VCaP (cell line): Measurements from ENCODE around the gene FUOM.

Source experiments
- H3K27ac ChIP-seq: fragments of 450-650 bp; 2 replicates; pipeline ENCODE4 v1.5.1; 2017
- TF ChIP-seq, protein P1 (sequence below): fragments of 450-650 bp; conservative IDR thresholded peaks from 2 replicates; pipeline ENCODE4 v1.5.1; 2017; ENCODE audit warnings: mild to moderate bottlenecking, moderate library complexity

FUOM gene

DNA sequence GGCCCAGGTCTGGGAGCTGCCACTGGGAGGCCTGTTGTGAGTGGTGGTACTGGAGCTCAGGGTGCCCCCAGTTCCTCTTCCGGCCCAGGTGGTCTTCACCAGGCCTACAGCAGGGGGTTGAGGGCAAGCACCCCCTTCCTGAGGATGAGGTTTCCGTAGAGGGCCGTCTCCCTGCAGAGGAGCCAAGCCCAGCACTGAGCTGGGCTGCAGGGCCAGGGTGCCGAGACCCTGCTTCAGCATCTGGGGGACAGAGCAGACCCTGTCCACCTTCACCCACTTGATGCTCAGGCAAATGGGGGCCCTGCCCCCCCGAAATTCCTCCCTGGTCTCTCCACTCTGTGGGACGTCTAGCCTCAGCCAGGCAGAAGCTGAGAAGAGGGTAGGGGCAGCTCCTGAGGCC is 2.6 kb downstream of the FUOM start:
- TF ChIP-seq, protein P1, sequence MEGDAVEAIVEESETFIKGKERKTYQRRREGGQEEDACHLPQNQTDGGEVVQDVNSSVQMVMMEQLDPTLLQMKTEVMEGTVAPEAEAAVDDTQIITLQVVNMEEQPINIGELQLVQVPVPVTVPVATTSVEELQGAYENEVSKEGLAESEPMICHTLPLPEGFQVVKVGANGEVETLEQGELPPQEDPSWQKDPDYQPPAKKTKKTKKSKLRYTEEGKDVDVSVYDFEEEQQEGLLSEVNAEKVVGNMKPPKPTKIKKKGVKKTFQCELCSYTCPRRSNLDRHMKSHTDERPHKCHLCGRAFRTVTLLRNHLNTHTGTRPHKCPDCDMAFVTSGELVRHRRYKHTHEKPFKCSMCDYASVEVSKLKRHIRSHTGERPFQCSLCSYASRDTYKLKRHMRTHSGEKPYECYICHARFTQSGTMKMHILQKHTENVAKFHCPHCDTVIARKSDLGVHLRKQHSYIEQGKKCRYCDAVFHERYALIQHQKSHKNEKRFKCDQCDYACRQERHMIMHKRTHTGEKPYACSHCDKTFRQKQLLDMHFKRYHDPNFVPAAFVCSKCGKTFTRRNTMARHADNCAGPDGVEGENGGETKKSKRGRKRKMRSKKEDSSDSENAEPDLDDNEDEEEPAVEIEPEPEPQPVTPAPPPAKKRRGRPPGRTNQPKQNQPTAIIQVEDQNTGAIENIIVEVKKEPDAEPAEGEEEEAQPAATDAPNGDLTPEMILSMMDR: no peak
- H3K27ac ChIP-seq: no peak overlapping the region

DNA sequence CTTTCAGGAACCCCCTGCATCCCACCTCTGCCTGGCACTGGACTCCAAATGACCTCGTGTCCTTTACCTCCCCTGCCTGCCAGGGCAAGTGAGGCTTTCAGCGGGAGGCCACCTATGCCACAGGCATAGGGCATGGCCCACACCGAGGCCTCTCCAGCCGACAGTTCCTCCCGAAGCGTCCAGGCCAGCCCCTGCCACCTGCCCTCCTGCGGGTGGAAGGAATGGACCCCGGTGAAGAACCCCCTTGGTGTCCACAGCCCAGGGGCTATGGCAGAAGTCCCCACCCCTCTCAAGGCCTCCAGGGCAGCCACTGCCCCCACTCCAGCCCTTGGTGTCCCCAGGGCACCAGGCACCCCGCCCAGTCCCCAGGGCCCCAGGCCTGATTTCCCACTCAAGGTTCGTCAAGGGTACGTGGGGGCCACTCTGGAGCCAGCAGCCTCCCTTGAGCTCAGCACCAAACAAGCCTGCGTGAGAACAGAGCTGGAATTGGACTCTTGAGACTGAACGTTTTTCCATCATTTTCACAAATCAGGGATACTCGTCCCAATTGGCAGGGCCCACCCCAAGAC is 3.1 kb downstream of the FUOM start:
- TF ChIP-seq, protein P1: no peak
- no peak overlapping the region for H3K27ac ChIP-seq

DNA sequence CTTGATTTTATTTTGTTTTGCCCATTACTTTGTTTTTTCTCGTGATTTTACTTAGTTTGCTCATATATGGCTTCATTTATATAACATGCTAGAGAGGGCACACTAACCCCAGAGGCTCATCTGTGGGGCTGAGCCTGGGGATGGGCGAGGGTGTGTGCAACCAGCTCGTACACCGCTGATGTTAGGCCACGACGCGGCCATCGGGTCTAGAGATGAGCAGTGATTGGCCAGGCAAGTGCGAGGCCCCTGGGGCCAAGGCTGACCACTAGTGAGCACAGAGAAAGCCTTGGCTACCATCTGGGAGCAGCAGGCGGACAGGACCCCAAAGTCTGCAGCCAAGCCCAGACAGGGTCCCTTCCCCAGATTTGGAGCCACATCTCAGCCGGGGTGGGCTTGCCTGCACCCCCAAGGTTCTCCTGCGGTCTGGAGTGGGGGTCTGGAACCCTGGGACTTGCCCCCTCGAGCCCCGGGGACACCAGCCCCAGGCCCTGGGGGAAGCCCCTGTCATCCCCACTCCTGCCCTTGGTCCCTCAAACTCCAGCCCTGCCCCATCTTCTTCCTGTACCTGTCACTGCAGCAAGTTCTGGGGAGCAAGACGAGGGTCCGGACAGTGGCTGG is 3.7 kb downstream of the FUOM start:
- TF ChIP-seq, protein P1: no peak
- no peak overlapping the region for H3K27ac ChIP-seq

DNA sequence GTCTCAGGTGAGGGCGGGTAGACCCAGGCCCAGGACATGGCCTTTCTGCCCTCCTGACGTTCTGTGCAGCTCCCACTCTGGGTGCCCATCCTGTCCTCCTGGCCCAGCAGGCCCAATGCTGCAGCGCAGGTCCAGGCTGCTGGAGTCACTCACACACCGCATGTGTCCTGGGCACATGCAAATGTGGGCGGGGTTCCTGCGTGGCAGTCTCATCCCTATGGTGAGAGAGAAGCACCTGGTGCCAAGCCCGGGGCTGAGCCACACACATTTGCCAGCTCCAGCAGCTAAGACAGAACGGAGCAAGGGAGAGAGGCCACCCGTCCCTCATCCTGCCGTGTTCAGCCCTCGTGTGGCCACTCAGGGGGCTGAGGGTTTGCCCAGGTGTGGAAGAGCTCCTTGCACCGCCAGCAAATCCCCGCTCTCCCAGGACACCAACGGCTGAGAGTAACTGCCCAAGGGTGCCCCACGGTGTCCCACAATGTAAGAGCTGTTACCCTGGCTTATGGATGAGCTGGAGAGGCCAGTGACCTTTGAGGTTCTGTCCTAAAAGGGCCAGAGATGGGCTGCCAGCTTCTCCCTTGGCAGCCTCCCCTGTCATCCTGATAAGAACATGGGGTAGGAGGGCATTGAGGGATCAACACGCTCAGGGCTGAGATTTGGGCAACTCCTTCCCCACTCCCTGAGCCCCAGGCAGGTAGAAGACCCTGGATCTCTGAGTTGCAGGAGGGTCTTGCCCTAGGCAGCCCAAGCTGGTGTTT is 4.4 kb downstream of the FUOM start:
- TF ChIP-seq, protein P1: no peak
- no peak overlapping the region for H3K27ac ChIP-seq

DNA sequence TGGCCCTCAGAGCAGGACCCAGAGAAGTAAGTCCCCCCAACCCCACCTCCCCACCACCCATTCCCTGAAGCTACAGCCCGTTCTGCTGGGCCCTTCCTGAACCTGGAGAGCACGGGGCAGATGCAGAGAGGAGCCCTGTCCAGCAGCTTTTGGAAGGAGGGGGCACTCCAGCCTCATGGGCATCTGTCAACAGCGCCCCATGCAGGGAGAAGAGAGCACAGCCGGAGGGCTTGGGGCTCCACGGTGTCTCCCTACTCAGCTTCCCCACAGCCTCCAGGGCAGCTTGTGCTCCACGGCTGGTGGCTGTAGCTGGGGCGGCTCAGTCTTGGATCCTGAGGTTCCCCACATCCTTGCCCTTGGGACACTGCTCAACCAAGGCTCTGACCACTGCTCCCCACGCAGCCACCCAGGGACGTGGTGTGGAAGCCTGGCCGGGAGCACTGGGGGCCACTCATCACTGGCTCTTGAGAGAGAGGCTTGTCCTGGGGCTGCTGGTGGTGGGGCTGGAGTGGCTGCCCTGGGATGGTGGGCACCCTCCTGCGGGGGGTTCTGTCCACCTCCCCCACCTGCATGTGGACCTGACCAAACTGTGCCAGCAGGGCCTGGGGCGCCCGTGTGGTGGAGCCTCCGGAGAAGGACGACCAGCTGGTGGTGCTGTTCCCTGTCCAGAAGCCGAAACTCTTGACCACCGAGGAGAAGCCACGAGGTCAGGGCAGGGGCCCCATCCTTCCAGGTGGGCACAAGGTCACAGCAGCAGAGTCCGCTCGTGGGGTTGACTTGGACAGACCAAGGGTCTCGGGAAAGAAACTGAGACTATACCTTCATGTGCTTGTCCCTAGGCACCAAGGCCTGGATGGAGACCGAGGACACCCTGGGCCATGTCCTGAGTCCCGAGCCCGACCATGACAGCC is 6.2 kb downstream of the FUOM start:
- TF ChIP-seq, protein P1: no peak

DNA sequence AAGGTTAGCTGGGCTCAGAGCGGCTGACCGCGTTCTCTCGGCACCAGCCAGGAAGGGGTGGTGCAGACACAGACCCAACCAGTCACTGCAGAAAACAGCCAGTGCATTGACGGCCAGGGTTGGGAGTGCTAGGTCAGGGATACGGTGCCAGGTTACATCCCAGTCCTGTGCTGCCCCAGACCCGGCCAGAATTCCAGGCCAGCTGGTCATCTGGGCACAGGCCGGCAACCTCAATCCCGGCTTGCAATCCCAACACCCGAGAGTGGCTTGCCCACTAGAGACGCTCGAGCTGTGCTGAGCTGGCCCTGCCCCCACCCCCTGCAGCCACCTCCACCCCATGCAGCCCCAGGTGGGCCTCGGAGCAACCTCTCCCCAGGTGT is 6.9 kb downstream of the FUOM start:
- no peak overlapping the region for H3K27ac ChIP-seq
- TF ChIP-seq, protein P1: no peak

More for the DNA sequence above, 6.2 kb downstream of the FUOM start:
- no peak overlapping the region for H3K27ac ChIP-seq
